Inflammatory macrophage (primary cell): ENCODE measurements around the gene LRRC57.

ENCODE experiments used
- DNase-seq, 2 donors: peaks; one replicate each; pipeline ENCODE4 v3.0.0-alpha.2; 2020 to 2022

The LRRC57 gene

GRCh38 chr15:42490671-42491538 lies 57.7 kb downstream of the LRRC57 start, which contains the start of gene ZNF106:
ZNF106 (minus strand) TSS chr15:42491141; CDS start chr15:42472289, 18,852 bp downstream.
- DNase-seq = peak; percentile 91 to 94

DNA sequence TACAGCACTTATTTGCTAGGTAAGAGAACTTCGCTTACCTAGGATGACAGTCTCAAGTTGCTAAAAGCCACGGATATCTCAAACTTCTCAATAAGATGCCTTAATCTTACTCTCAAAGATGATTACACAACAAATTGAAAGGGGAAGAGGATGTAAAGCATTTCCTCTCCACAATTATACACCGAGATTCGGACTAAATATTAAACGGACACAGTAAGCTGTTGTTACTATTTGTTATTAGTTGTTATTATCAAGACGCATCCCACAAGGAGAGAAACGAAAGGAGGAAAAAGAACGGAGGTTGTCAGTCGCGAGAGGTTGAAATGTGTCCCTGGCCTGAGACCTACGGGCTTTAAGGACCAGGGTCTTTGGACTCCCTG lies 58.3 kb downstream of the LRRC57 start:
- peak; percentile 17 to 61 for DNase-seq
